A549 (cell line): ENCODE results near the gene PNMA6A.

Source experiments
- CEBPB ChIP-seq, 2 experiments: fragments of >200 bp in 1 of 2; sonication (Bioruptor Twin) in 1 of 2; formaldehyde crosslinking in 1 of 2; IDR thresholded peaks; 2 replicates each; pipeline ENCODE4 v1.6.1; 2012 to 2016
- CTCF ChIP-seq: fragments of >200 bp; sonication (Bioruptor Twin); formaldehyde crosslinking; IDR thresholded peaks from 3 replicates; pipeline ENCODE4 v1.5.1; 2016
- MYC ChIP-seq: IDR thresholded peaks from 2 replicates; pipeline ENCODE4 v1.6.1; 2012; ENCODE audit warnings: mild to moderate bottlenecking, inconsistent platforms, low read length, improper control_type of control experiment, borderline replicate concordance
- PBX3 ChIP-seq: IDR thresholded peaks from 2 replicates; pipeline ENCODE4 v1.6.1; 2012
- REST ChIP-seq: fragments of 200-600 bp; sonication (generic); IDR thresholded peaks from 2 replicates; pipeline ENCODE4 v1.6.1; 2016; ENCODE audit warnings: antibody characterized with exemption, mild to moderate bottlenecking, moderate library complexity
- ZFP36 ChIP-seq: fragments of 450-650 bp; IDR thresholded peaks from 2 replicates; pipeline ENCODE4 v1.6.1; 2014; ENCODE audit warnings: borderline replicate concordance; ENCODE audit not compliant: partially characterized antibody

GRCh38 chrX:153059191-153060094, 12.8 kb upstream of the PNMA6A start:
- no peak for TF ChIP-seq CTCF
- no peak for TF ChIP-seq PBX3
- TF ChIP-seq CEBPB (IDR thresholded peaks at IDR 0.05) = no peak
- no peak for TF ChIP-seq ZFP36
- TF ChIP-seq REST = no peak
- no peak for TF ChIP-seq MYC
